ENCODE measurements around the gene SMPDL3A.

GRCh38 chr6:122751326-122751725, 37.7 kb upstream of the SMPDL3A start:
- TF ChIP-seq POLR2A (conservative IDR thresholded peaks at IDR 0.05) (no peak), ZNF384 (IDR thresholded peaks at IDR 0.05; ENCODE audit: low read depth, low read length) (no peak), PRDM10 (IDR thresholded peaks at IDR 0.05; ENCODE audit: partially characterized antibody) (no peak), GABPA (tag; conservative IDR thresholded peaks at IDR 0.05; ENCODE audit: low read depth) (no peak), RBM39 (optimal IDR thresholded peaks at IDR 0.05; ENCODE audit: low read depth, low read length) (no peak), MYBL2 (IDR thresholded peaks at IDR 0.05; ENCODE audit: low read depth) (no peak), MYBL2 (CRISPR knock-in tag; IDR thresholded peaks at IDR 0.05; ENCODE audit: borderline replicate concordance) (no peak), JUN (IDR thresholded peaks at IDR 0.05; ENCODE audit: borderline replicate concordance, low read depth, low read length) (no peak), JUN (CRISPR knock-in tag; IDR thresholded peaks at IDR 0.05; ENCODE audit: borderline replicate concordance) (no peak), ATF1 (CRISPR knock-in tag; IDR thresholded peaks at IDR 0.05) (no peak), ATF1 (tag; IDR thresholded peaks at IDR 0.05) (no peak), PCBP1 (IDR thresholded peaks at IDR 0.05; ENCODE audit: low read depth, low read length, poor library complexity, severe bottlenecking) (no peak)
- TF ChIP-seq, protein P1, sequence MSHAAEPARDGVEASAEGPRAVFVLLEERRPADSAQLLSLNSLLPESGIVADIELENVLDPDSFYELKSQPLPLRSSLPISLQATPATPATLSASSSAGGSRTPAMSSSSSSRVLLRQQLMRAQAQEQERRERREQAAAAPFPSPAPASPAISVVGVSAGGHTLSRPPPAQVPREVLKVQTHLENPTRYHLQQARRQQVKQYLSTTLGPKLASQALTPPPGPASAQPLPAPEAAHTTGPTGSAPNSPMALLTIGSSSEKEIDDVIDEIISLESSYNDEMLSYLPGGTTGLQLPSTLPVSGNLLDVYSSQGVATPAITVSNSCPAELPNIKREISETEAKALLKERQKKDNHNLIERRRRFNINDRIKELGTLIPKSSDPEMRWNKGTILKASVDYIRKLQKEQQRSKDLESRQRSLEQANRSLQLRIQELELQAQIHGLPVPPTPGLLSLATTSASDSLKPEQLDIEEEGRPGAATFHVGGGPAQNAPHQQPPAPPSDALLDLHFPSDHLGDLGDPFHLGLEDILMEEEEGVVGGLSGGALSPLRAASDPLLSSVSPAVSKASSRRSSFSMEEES (CRISPR knock-in tag; IDR thresholded peaks at IDR 0.05): no peak
